Measurements from ENCODE around the gene DAB2. TPM values are rescaled to one million over a fixed set of nuclear protein-coding genes. Genes with fewer than 3 reads are reported as not detected.

Gene DAB2
- total and polyA plus RNA-seq, 4 donors = 10.0 to 25.6 (median 16.1) TPM

DNA sequence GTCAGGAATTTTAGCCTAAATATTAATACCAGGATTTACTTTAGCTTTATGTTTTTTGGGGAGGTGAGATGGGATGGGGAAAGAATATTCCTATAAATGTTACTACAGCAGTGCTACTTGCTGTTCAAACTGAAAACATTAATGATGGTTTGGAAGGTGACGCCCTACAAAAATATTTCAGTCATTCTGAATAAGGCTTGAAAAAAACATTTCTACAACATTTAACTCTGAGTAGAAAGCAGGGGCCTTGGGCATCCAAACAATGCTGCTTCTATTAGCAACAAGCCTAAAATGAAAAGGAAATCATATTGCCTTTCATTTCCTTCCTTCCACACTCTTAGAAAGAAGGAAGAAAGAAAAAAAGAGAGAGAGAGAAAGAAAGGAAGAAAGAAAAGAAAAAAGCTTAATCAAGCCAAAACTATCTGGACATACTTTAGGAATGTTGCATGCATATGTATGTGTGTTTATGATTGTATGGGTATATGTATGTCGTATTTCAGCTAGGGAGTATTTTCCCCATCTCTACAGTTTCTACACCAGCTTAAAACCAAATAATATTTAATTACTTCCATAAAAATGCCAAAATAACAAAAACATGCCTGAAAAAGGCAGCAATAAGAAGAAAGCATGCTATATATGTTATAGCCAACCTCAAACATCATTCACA lies 16.3 kb upstream of the DAB2 start:
- no peak overlapping the region for H3K27ac ChIP-seq (ENCODE audit: low read depth in 1 of 2, low read length in 2 of 2)
- no peak for TF ChIP-seq RXRA (IDR thresholded peaks at IDR 0.05)
- TF ChIP-seq HNF4G (IDR thresholded peaks at IDR 0.05) = no peak
- TF ChIP-seq SP1 (IDR thresholded peaks at IDR 0.05) = no peak
- WGBS = 93% methylated on average over 2 of the region's 2 CpGs

DNA sequence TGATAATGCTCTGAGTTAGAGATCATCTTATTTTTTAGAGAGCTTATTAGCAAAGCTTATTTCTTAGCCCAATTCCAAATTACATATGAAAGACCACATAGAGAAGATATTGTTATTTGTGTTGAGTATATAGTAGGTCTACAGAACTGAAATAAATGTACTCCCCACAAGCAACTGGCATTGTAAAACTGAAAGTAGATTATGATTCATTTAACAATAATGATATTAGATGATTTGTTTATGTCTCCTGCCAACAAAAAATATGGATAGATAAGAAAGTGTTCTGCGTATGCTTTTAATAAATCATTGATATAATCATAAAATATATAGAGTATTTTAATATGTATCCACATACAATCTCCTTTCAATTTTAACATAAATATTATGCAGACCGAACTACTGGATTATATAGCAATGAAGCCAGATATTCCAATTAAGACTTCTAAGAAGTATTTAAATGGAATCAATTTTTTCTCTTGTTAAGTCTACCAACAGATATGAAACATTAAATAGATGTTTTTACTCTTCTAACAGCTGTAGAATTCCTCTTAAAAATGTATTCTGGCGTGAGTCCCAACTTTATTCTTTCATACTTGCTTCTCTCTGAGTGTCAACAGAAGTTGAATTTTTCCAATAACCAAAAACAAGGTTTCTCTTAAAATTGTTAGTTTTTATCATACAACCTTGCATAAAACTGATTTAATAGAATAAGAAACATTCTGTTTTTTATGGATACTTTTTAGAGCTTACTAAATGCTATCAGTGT lies 15.6 kb upstream of the DAB2 start:
- Histone ChIP-seq H3K9ac (ENCODE audit: low read depth in 1 of 2, low read length in 2 of 2) (no peak overlapping the region), H3K4me3 (ENCODE audit: low read depth in 1 of 3, low read length in 3 of 3) (no peak overlapping the region), H3K36me3 (ENCODE audit: control insufficient read depth in 4 of 4, insufficient read depth in 3 of 4, low read depth in 1 of 4, low read length in 3 of 4) (no peaks in the 10 kb centered on the region), H3K4me1 (ENCODE audit: control insufficient read depth in 4 of 4, insufficient read depth in 4 of 4, low read length in 3 of 4) (peaks cover 0 to 13% (median 4%) of the 10 kb centered on the region in 4 donors), H3K27me3 (ENCODE audit: control insufficient read depth in 4 of 4, insufficient read depth in 4 of 4, low read length in 3 of 4) (peaks cover 0 to 2% (median 0%) of the 10 kb centered on the region in 4 donors), H3K9me3 (ENCODE audit: control insufficient read depth in 4 of 4, low read length in 3 of 4) (no peaks in the 10 kb centered on the region), H3K27ac (ENCODE audit: low read depth in 1 of 2, low read length in 2 of 2) (no peak overlapping the region)
- WGBS = 85% methylated on average over 3 of the region's 3 CpGs
- TF ChIP-seq YY1 (IDR thresholded peaks at IDR 0.05) = no peak
- no peak for TF ChIP-seq GABPA (IDR thresholded peaks at IDR 0.05 in 1 of 2, conservative IDR thresholded peaks at IDR 0.05 in 1 of 2)
- no peak for TF ChIP-seq RAD21 (IDR thresholded peaks at IDR 0.05)
- TF ChIP-seq, protein P1, sequence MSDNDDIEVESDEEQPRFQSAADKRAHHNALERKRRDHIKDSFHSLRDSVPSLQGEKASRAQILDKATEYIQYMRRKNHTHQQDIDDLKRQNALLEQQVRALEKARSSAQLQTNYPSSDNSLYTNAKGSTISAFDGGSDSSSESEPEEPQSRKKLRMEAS (IDR thresholded peaks at IDR 0.05) = no peak
- no peak for TF ChIP-seq NR2F2 (IDR thresholded peaks at IDR 0.05)
- TF ChIP-seq, protein P2, sequence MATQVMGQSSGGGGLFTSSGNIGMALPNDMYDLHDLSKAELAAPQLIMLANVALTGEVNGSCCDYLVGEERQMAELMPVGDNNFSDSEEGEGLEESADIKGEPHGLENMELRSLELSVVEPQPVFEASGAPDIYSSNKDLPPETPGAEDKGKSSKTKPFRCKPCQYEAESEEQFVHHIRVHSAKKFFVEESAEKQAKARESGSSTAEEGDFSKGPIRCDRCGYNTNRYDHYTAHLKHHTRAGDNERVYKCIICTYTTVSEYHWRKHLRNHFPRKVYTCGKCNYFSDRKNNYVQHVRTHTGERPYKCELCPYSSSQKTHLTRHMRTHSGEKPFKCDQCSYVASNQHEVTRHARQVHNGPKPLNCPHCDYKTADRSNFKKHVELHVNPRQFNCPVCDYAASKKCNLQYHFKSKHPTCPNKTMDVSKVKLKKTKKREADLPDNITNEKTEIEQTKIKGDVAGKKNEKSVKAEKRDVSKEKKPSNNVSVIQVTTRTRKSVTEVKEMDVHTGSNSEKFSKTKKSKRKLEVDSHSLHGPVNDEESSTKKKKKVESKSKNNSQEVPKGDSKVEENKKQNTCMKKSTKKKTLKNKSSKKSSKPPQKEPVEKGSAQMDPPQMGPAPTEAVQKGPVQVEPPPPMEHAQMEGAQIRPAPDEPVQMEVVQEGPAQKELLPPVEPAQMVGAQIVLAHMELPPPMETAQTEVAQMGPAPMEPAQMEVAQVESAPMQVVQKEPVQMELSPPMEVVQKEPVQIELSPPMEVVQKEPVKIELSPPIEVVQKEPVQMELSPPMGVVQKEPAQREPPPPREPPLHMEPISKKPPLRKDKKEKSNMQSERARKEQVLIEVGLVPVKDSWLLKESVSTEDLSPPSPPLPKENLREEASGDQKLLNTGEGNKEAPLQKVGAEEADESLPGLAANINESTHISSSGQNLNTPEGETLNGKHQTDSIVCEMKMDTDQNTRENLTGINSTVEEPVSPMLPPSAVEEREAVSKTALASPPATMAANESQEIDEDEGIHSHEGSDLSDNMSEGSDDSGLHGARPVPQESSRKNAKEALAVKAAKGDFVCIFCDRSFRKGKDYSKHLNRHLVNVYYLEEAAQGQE (IDR thresholded peaks at IDR 0.05) = no peak
- no peak for TF ChIP-seq FOXA1 (IDR thresholded peaks at IDR 0.05)
- TF ChIP-seq FOXA2 (IDR thresholded peaks at IDR 0.05) = no peak
- TF ChIP-seq, protein P3, sequence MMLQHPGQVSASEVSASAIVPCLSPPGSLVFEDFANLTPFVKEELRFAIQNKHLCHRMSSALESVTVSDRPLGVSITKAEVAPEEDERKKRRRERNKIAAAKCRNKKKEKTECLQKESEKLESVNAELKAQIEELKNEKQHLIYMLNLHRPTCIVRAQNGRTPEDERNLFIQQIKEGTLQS (IDR thresholded peaks at IDR 0.05) = no peak
- TF ChIP-seq, protein P4, sequence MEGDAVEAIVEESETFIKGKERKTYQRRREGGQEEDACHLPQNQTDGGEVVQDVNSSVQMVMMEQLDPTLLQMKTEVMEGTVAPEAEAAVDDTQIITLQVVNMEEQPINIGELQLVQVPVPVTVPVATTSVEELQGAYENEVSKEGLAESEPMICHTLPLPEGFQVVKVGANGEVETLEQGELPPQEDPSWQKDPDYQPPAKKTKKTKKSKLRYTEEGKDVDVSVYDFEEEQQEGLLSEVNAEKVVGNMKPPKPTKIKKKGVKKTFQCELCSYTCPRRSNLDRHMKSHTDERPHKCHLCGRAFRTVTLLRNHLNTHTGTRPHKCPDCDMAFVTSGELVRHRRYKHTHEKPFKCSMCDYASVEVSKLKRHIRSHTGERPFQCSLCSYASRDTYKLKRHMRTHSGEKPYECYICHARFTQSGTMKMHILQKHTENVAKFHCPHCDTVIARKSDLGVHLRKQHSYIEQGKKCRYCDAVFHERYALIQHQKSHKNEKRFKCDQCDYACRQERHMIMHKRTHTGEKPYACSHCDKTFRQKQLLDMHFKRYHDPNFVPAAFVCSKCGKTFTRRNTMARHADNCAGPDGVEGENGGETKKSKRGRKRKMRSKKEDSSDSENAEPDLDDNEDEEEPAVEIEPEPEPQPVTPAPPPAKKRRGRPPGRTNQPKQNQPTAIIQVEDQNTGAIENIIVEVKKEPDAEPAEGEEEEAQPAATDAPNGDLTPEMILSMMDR (IDR thresholded peaks at IDR 0.05; ENCODE audit: low read depth, low read length, missing input control) = no peak
- TF ChIP-seq HNF4A (conservative IDR thresholded peaks at IDR 0.05) = no peak
- TF ChIP-seq SP1 (IDR thresholded peaks at IDR 0.05) = no peak
- no peak for TF ChIP-seq TAF1 (conservative IDR thresholded peaks at IDR 0.05)
- TF ChIP-seq, protein P5, sequence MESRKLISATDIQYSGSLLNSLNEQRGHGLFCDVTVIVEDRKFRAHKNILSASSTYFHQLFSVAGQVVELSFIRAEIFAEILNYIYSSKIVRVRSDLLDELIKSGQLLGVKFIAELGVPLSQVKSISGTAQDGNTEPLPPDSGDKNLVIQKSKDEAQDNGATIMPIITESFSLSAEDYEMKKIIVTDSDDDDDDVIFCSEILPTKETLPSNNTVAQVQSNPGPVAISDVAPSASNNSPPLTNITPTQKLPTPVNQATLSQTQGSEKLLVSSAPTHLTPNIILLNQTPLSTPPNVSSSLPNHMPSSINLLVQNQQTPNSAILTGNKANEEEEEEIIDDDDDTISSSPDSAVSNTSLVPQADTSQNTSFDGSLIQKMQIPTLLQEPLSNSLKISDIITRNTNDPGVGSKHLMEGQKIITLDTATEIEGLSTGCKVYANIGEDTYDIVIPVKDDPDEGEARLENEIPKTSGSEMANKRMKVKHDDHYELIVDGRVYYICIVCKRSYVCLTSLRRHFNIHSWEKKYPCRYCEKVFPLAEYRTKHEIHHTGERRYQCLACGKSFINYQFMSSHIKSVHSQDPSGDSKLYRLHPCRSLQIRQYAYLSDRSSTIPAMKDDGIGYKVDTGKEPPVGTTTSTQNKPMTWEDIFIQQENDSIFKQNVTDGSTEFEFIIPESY (IDR thresholded peaks at IDR 0.05) = no peak
- no peak for TF ChIP-seq HNF4G (IDR thresholded peaks at IDR 0.05)
- no peak for TF ChIP-seq RXRA (IDR thresholded peaks at IDR 0.05)
- TF ChIP-seq JUND (IDR thresholded peaks at IDR 0.05) = no peak
- no peak for TF ChIP-seq EGR1 (IDR thresholded peaks at IDR 0.05; ENCODE audit: low read depth in 2 of 2)
- no peak for DNase-seq (ENCODE audit: low spot score)

More for the DNA sequence above, 16.3 kb upstream of the DAB2 start:
- H3K36me3 ChIP-seq (ENCODE audit: control insufficient read depth in 4 of 4, insufficient read depth in 3 of 4, low read depth in 1 of 4, low read length in 3 of 4) = no peaks in the 10 kb centered on the region
- H3K4me1 ChIP-seq (ENCODE audit: control insufficient read depth in 4 of 4, insufficient read depth in 4 of 4, low read length in 3 of 4) = peaks cover 0 to 13% (median 4%) of the 10 kb centered on the region in 4 donors
- no peak overlapping the region for H3K4me3 ChIP-seq (ENCODE audit: low read depth in 1 of 3, low read length in 3 of 3)
- H3K9ac ChIP-seq (ENCODE audit: low read depth in 1 of 2, low read length in 2 of 2) = no peak overlapping the region
- no peak for DNase-seq (ENCODE audit: low spot score)
- H3K9me3 ChIP-seq (ENCODE audit: control insufficient read depth in 4 of 4, low read length in 3 of 4) = no peaks in the 10 kb centered on the region
- H3K27me3 ChIP-seq (ENCODE audit: control insufficient read depth in 4 of 4, insufficient read depth in 4 of 4, low read length in 3 of 4) = peaks cover 0 to 2% (median 0%) of the 10 kb centered on the region in 4 donors

Measured in liver (tissue), 9 donors.